Colonic mucosa (tissue), 4 donors: ENCODE results near the gene ALPI. TPM values are rescaled to one million over a fixed set of nuclear protein-coding genes. Genes with fewer than 3 reads are reported as not detected.
"Not testable (repeated sequence)": the region's sequence is repeated elsewhere in the genome, so short reads cannot be mapped to it uniquely, and the experiment has no call there.

Source experiments
- DNase-seq: peaks from one replicate; pipeline ENCODE4 v3.0.0-alpha.2; 2020
- H3K27ac ChIP-seq: fragments of 200-600 bp; one replicate; pipeline ENCODE4 v1.8.0; 2021
- H3K27me3 ChIP-seq: fragments of 200-600 bp; one replicate; pipeline ENCODE4 v1.8.0; 2021
- H3K36me3 ChIP-seq: fragments of 200-600 bp; one replicate; pipeline ENCODE4 v1.8.0; 2021
- H3K4me1 ChIP-seq: fragments of 200-600 bp; one replicate; pipeline ENCODE4 v1.8.0; 2021; ENCODE audit warnings: mild to moderate bottlenecking
- H3K4me3 ChIP-seq: fragments of 200-600 bp; one replicate; pipeline ENCODE4 v1.8.0; 2021
- H3K9ac ChIP-seq, 2 donors: one replicate each; pipeline ENCODE4 v1.7.0; 2013; ENCODE audit warnings: control low read depth in 2 of 2, low read depth in 2 of 2, low read length in 2 of 2
- H3K9me3 ChIP-seq: fragments of 200-600 bp; one replicate; pipeline ENCODE4 v1.8.0; 2021
- intact Hi-C: fragments of 100-400 bp; cut with DNase I; formaldehyde crosslinking; loops from one replicate; pipeline ENCODE4 v1.14.1; 2022
- total RNA-seq, 2 donors: library from RNA; stranded (reverse); fragmentation: NEBNext Ultra II Directional in 1 of 2; extraction: Animal tissue kit (Norgen Biotek cat#: 25700) in 1 of 2; gene quantifications; one replicate each; pipeline ENCODE4 v1.2.1, GENCODE V29; 2021
- TF ChIP-seq, protein P1 (sequence below): fragments of 200-600 bp; IDR thresholded peaks from one replicate; pipeline ENCODE4 v1.8.0; 2022; ENCODE audit warnings: antibody characterized with exemption, mild to moderate bottlenecking
- donor health status: healthy.
- donor health status: DM: no; HTN: no; CAD: no.
- donor health status: DM: no; HTN: no; CAD: no.

The ALPI gene
- total RNA-seq, 2 donors from 2014 or later = 9.4 to 27.1 TPM

DNA sequence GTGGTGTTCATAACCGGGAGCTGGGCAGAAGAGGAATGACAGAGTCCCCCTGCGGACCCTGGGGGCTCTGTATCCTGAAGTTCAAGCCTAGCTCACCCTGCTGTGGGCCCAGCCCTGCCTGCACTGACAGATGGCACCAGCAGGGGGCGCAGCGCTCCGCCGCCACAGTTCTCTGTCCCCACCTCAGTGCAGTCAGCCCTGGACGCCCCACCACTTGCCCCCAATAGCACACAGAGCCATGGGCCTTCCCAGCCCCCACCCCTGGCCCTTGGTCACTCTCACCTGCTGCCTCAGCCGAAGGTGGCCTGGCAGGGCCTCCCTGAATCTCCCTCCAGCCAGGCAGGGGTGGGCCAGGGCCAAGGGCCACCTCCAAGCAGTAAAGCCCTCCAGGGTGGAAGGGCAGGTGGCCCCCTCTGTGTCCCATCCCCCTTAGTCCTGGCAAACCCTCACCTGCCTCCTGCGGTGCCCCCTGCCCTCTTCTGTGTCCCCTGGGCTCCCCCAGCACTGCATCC lies 9.6 kb upstream of the ALPI start:
- H3K27ac ChIP-seq, H3K9ac ChIP-seq, H3K4me3 ChIP-seq, DNase-seq, H3K9me3 ChIP-seq, H3K4me1 ChIP-seq, H3K36me3 ChIP-seq, H3K27me3 ChIP-seq: not testable (repeated sequence)
- intact Hi-C loops = loop anchor here (2.0 kb wide), 1 partner anchor 74 kb away; the partner anchor contains the start of gene PRSS56
- TF ChIP-seq, protein P1, sequence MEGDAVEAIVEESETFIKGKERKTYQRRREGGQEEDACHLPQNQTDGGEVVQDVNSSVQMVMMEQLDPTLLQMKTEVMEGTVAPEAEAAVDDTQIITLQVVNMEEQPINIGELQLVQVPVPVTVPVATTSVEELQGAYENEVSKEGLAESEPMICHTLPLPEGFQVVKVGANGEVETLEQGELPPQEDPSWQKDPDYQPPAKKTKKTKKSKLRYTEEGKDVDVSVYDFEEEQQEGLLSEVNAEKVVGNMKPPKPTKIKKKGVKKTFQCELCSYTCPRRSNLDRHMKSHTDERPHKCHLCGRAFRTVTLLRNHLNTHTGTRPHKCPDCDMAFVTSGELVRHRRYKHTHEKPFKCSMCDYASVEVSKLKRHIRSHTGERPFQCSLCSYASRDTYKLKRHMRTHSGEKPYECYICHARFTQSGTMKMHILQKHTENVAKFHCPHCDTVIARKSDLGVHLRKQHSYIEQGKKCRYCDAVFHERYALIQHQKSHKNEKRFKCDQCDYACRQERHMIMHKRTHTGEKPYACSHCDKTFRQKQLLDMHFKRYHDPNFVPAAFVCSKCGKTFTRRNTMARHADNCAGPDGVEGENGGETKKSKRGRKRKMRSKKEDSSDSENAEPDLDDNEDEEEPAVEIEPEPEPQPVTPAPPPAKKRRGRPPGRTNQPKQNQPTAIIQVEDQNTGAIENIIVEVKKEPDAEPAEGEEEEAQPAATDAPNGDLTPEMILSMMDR = peak; percentile 35

DNA sequence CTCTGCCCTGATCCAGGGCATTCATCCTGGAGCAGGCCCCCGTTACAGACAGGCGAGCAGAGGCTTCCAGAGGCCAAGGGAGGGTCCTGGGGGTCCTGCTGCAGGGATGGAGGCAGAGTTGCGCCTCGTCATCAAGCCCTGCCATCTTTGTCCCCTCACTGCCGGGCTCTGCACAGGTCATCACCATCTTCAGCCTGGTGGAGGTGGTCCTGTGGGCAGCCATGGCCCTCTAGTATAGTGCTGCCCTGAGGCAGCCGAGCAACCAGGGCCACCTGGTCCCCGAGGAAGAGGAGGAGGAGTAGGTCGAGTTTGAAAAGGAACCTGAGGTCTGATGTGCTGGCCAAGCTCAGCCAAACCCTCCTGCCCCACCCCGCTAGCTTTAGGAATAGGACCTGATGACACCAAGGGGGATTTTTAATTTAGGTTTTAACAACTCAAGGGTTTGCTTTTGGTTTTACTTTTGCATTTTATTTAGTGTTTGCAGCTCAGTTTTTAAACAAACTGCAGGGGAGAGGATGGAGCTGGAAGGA lies 8.8 kb upstream of the ALPI start:
- no peaks in the 10 kb centered on the region for H3K36me3 ChIP-seq
- H3K9ac ChIP-seq = no peak overlapping the region
- no peaks in the 10 kb centered on the region for H3K27me3 ChIP-seq
- H3K9me3 ChIP-seq = no peaks in the 10 kb centered on the region
- no peak for DNase-seq
- no peak overlapping the region for H3K4me3 ChIP-seq
- H3K27ac ChIP-seq = no peak overlapping the region
- intact Hi-C loops = loop anchor here (2.0 kb wide), 1 partner anchor 74 kb away; the partner anchor contains the start of gene PRSS56
- TF ChIP-seq, protein P1 = no peak
- H3K4me1 ChIP-seq = no peaks in the 10 kb centered on the region

DNA sequence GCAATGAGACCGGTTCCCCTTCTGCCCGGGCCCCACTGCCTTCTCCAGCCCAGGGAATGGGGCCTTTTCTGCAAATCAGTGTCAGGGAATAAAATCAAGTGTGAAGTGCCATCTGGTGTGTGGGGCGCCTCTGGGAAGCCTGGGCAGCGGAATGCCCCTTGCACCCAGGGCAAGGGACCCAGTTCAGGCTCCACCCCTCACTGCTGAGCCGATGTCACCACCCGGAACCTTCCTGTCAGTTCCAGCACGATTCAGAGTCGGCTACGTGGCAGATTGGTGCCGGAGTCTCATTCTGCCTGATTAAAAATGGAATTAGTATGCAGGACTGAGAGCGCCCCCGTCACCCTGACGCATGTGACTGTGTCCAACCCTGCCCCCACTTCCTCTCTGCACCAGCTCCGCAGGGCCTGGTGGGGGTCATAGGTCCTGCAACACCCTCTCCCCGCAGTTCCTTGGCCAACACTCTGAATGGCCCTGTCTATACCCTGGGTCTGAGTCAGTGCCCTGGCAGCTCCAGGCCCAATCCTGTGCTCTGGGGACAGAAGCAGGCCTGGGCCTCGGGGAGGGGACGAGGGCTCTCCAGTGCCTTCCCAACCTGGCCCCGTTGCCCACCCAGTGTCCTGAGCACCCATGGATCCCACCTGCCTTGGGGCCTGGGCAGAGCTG lies 8.2 kb upstream of the ALPI start:
- intact Hi-C loops = loop anchor here (2.0 kb wide), 1 partner anchor 73 kb away; the partner anchor contains the start of gene PRSS56
- H3K9ac ChIP-seq = no peak overlapping the region

DNA sequence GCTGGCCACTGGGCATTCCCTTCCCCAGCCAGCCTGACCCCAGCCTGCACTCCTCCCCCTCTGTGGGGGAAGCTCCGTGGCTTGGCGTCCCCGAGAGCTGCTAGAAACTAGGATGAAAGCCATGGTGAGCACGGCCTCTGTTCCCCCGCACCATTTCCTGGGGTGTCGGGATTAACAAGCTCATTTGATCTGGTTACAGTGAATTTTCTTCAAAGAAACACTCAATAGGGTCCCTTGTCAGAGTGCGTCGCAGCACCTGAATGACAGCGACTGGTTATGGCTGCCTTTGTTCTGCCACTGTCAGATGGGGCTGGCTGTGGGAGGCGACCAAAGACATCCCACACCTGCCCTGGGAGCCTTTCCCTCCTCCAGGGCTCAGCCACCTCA lies 7.7 kb upstream of the ALPI start:
- no peak overlapping the region for H3K4me3 ChIP-seq
- H3K4me1 ChIP-seq = no peaks in the 10 kb centered on the region
- no peak overlapping the region for H3K27ac ChIP-seq
- H3K9me3 ChIP-seq = no peaks in the 10 kb centered on the region
- no peak overlapping the region for H3K9ac ChIP-seq
- no peaks in the 10 kb centered on the region for H3K27me3 ChIP-seq
- no peaks in the 10 kb centered on the region for H3K36me3 ChIP-seq
- DNase-seq = no peak
- TF ChIP-seq, protein P1 = no peak
- intact Hi-C loops = no loop called here

More for the DNA sequence above, 8.2 kb upstream of the ALPI start:
- TF ChIP-seq, protein P1 = no peak
- no peaks in the 10 kb centered on the region for H3K36me3 ChIP-seq
- H3K4me1 ChIP-seq = no peaks in the 10 kb centered on the region
- H3K9me3 ChIP-seq = no peaks in the 10 kb centered on the region
- no peak overlapping the region for H3K4me3 ChIP-seq
- H3K27me3 ChIP-seq = no peaks in the 10 kb centered on the region
- no peak overlapping the region for H3K27ac ChIP-seq
- peak; percentile 52 for DNase-seq

DNA sequence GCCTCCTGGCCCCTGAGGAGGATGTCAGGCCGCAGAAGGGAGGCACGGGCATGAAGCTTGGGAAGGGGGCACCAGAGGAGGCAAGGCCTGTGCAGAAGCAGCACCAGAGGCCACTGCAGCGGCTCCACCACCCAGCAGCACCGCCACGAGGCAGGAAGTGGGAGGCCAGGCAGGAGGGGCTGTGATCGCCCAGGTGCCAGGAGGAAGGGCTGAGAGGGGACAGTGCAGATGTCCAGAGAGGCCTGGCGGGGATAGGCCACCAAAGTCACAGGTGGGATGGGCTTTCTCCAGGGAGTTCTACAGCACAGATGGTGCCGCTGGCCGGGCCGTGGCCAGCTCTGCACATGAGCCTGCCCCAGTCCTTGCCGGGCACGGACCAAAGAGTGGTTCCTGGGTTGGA lies 6.0 kb upstream of the ALPI start:
- TF ChIP-seq, protein P1 = no peak
- no peak overlapping the region for H3K27ac ChIP-seq
- H3K36me3 ChIP-seq = no peaks in the 10 kb centered on the region
- no peaks in the 10 kb centered on the region for H3K4me1 ChIP-seq
- no peak overlapping the region for H3K9ac ChIP-seq
- intact Hi-C loops = no loop called here
- no peak for DNase-seq
- no peaks in the 10 kb centered on the region for H3K27me3 ChIP-seq
- no peak overlapping the region for H3K4me3 ChIP-seq
- no peaks in the 10 kb centered on the region for H3K9me3 ChIP-seq

DNA sequence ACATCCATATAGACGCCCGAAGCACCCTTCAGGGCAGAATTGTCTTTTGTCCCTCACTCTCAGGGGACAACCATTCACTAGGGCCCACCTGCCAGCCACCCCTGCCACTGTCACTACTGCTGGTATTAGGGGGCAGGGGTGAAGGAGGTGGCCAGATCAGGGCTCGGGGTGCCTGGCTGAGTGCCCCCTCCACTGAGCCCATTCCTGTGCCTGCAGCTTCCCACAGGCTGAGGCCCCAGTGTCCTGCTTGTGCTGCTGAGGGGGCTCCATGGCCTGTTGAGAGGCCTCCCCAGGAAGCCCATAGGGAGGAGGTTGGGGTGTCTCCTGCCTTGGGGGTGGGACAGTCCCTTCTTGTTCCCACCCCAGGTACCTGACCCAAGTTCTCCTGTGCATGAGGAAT lies 4.3 kb upstream of the ALPI start:
- H3K27me3 ChIP-seq, H3K27ac ChIP-seq, H3K4me3 ChIP-seq, DNase-seq, H3K9ac ChIP-seq, H3K4me1 ChIP-seq, H3K36me3 ChIP-seq, intact Hi-C loops, H3K9me3 ChIP-seq: not testable (repeated sequence)
